Gastrocnemius medialis (tissue), 4 donors: ENCODE measurements around the gene VAPA.

Source experiments
- CTCF ChIP-seq, 5 experiments: fragments of 450-650 bp in 3 of 5; fragments of 200-600 bp in 2 of 5; sonication (generic) in 2 of 5; IDR thresholded peaks in 4 of 5; conservative IDR thresholded peaks in 1 of 5; 1 replicate in 4 of 5; 2 replicates in 1 of 5; pipeline ENCODE4 v1.5.1; 2016 to 2019; ENCODE audit warnings: antibody characterized with exemption in 5 of 5, mild to moderate bottlenecking in 3 of 5, moderate library complexity in 3 of 5
- POLR2A ChIP-seq, 2 donors: fragments of 450-650 bp; IDR thresholded peaks; one replicate each; pipeline ENCODE4 v1.6.1; 2017; ENCODE audit warnings: antibody characterized with exemption in 2 of 2, mild to moderate bottlenecking in 2 of 2, moderate library complexity in 2 of 2

- TF ChIP-seq POLR2A (IDR thresholded peaks at IDR 0.05) (no peak), CTCF (IDR thresholded peaks at IDR 0.05 in 4 of 5, conservative IDR thresholded peaks at IDR 0.05 in 1 of 5) (no peak)
Measured at GRCh38 chr18:9901377-9901776, 12.4 kb upstream of the VAPA start.
